SU-DHL-6 (cell line): ENCODE results near the gene MRPL21.

Experiments used
- H2AFZ ChIP-seq: fragments of 200-600 bp; sonication (generic); 2 replicates; pipeline ENCODE4 v1.6.1; 2014; ENCODE audit warnings: low read depth, mild to moderate bottlenecking, moderate library complexity, mixed read lengths, antibody characterized with exemption, low read length; ENCODE audit not compliant: severe bottlenecking
- H3F3A ChIP-seq: fragments of 200-600 bp; shearing (Covaris generic); 2 replicates; pipeline ENCODE4 v1.6.0; 2016; ENCODE audit warnings: antibody characterized with exemption, mild to moderate bottlenecking; ENCODE audit not compliant: insufficient read depth
- H3K27ac ChIP-seq: fragments of 200-600 bp; sonication (generic); 2 replicates; pipeline ENCODE4 v1.5.1; 2016; ENCODE audit warnings: low read depth, mild to moderate bottlenecking, low read length, moderate library complexity, mixed read lengths
- H3K27me3 ChIP-seq: fragments of 200-600 bp; sonication (generic), shearing (Covaris generic); 2 replicates; pipeline ENCODE4 v1.6.0; 2014; ENCODE audit warnings: mild to moderate bottlenecking, low read length
- H3K36me3 ChIP-seq: fragments of 200-600 bp; sonication (generic); 2 replicates; pipeline ENCODE4 v1.6.1; 2014; ENCODE audit warnings: mild to moderate bottlenecking, low read length, mixed read lengths
- H3K4me2 ChIP-seq: fragments of 300-600, 200-600 bp; shearing (Covaris generic), sonication (generic); 2 replicates; pipeline ENCODE4 v1.6.0; 2014; ENCODE audit warnings: low read length, low read depth, mild to moderate bottlenecking; ENCODE audit not compliant: poor library complexity, severe bottlenecking
- H3K4me3 ChIP-seq: fragments of 200-600 bp; sonication (generic); 2 replicates; pipeline ENCODE4 v1.5.1; 2014; ENCODE audit warnings: antibody characterized with exemption, low read length, mild to moderate bottlenecking, mixed read lengths; ENCODE audit not compliant: insufficient read depth, poor library complexity, severe bottlenecking
- H3K79me2 ChIP-seq: fragments of 200-600 bp; sonication (generic); 2 replicates; pipeline ENCODE4 v1.6.1; 2014; ENCODE audit warnings: mild to moderate bottlenecking, low read length, moderate library complexity; ENCODE audit not compliant: insufficient read depth
- H3K9ac ChIP-seq: fragments of 200-600 bp; sonication (generic); 2 replicates; pipeline ENCODE4 v1.7.0; 2014; ENCODE audit warnings: mild to moderate bottlenecking, low read length
- H3K9me2 ChIP-seq: fragments of 200-600 bp; sonication (generic); replicated peaks from 2 replicates; pipeline ENCODE4 v1.6.1; 2014; ENCODE audit warnings: low read length; ENCODE audit not compliant: insufficient read depth
- H3K9me3 ChIP-seq: fragments of 200-600 bp; sonication (generic); 2 replicates; pipeline ENCODE4 v1.6.1; 2014; ENCODE audit warnings: low read length, mixed read lengths; ENCODE audit not compliant: insufficient read depth
- H4K20me1 ChIP-seq: fragments of 200-600 bp; sonication (generic); 2 replicates; pipeline ENCODE4 v1.6.1; 2014; ENCODE audit warnings: low read depth, mild to moderate bottlenecking, antibody characterized with exemption, low read length, moderate library complexity, mixed read lengths
- EZH2phosphoT487 ChIP-seq: fragments of 200-600 bp; sonication (generic), shearing (Covaris generic); conservative IDR thresholded peaks from 2 replicates; pipeline ENCODE4 v1.6.1; 2018; ENCODE audit warnings: mild to moderate bottlenecking, antibody characterized with exemption, low read length, moderate library complexity, mixed read lengths
- TF ChIP-seq, protein P1 (sequence below): fragments of 200-600 bp; sonication (generic); IDR thresholded peaks from one replicate; pipeline ENCODE4 v1.5.1; 2017; ENCODE audit warnings: antibody characterized with exemption, mild to moderate bottlenecking, low read length, moderate library complexity; ENCODE audit not compliant: insufficient read depth, poor library complexity, severe bottlenecking

Gene MRPL21

DNA sequence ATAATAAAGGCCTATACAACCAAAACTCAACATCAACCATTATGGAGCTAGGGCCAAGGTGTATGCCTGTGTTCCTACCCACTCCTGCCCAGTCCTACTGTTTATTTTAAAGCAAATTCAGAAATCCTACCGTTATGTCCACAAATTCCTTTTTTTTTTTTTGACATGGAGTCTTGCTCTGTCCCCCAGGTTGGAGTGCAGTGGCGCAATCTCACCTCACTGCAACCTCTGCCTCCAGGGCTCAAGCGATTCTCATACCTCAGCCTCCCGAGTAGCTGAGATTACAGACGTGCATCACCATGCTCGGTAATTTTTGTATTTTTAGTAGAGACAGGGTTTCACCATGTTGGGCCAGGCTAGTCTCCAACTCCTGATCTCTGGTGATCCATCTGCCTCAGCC, 58.8 kb downstream of the MRPL21 start:
- Histone ChIP-seq H3K27ac (no peak overlapping the region), H3K79me2 (no peaks in the 10 kb centered on the region), H3F3A (peaks cover 8% of the 10 kb centered on the region), H3K9me3 (no peaks in the 10 kb centered on the region), H3K36me3 (no peaks in the 10 kb centered on the region), H3K4me3 (no peak overlapping the region), H3K9me2 (no peaks in the 10 kb centered on the region), H3K27me3 (no peaks in the 10 kb centered on the region), H3K4me2 (no peak overlapping the region), H2AFZ (no peak overlapping the region), H3K9ac (no peak overlapping the region), H4K20me1 (no peaks in the 10 kb centered on the region)
- TF ChIP-seq, protein P1, sequence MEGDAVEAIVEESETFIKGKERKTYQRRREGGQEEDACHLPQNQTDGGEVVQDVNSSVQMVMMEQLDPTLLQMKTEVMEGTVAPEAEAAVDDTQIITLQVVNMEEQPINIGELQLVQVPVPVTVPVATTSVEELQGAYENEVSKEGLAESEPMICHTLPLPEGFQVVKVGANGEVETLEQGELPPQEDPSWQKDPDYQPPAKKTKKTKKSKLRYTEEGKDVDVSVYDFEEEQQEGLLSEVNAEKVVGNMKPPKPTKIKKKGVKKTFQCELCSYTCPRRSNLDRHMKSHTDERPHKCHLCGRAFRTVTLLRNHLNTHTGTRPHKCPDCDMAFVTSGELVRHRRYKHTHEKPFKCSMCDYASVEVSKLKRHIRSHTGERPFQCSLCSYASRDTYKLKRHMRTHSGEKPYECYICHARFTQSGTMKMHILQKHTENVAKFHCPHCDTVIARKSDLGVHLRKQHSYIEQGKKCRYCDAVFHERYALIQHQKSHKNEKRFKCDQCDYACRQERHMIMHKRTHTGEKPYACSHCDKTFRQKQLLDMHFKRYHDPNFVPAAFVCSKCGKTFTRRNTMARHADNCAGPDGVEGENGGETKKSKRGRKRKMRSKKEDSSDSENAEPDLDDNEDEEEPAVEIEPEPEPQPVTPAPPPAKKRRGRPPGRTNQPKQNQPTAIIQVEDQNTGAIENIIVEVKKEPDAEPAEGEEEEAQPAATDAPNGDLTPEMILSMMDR = no peak
- no peak for TF ChIP-seq EZH2phosphoT487

DNA sequence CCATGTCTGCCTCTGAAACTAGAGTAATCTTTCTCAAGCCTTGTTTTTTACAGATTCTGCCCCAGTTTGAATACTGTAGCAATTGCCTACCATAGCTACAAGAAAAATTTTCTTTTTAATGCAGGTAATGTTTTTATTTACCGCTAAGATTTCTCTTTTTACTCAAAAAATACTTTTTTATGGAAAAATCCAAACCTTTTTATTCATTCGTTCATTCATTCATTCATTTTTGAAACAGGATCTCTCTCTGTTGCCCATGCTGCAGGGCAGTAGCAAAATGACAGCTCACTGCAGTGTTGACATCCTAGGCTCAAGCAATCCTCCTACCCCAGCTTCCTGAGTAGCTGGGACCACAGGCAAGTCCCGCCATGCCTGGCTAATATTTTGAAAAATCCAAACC, 59.3 kb downstream of the MRPL21 start:
- Histone ChIP-seq H3K4me3 (no peak overlapping the region), H3K27me3 (no peaks in the 10 kb centered on the region)

DNA sequence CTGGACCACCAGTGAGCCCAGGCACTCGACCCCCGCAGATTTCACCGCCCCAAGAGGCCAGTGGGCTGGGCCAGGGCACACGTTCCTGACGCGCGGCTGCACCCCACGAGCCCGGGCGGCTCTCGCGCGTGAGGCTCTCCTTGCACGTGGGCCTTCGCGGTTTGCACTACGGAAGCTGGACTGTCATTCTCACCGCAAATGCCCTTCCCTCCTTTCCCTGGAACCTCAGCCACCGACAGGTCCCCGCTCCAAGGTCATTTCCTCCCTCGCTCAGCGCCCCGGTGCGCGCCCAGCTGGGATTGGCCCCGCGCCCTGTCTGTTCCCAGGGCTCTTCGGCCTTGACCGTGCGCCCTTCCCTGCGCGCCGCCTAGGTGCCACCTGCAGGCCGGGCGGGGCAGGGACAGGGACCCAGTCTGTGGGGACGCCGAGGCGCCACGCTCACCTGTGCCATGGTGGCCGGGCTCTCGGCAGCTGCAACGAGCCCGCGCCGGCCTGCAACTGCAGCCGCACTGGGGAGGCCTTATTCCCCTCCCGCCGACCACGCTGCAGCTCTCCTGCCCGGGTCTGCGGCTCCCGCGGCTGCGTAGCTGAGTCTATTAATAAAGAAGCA, 59.8 kb downstream of the MRPL21 start:
- Histone ChIP-seq H3K27ac (no peak overlapping the region), H3K79me2 (no peaks in the 10 kb centered on the region), H3K4me2 (peak overlapping the region; percentile 94), H3K27me3 (no peaks in the 10 kb centered on the region), H3K9me2 (no peaks in the 10 kb centered on the region), H3K9ac (no peak overlapping the region), H4K20me1 (no peaks in the 10 kb centered on the region), H3K9me3 (no peaks in the 10 kb centered on the region), H3K4me3 (peak overlapping the region; percentile 2), H3K36me3 (no peaks in the 10 kb centered on the region), H2AFZ (peak overlapping the region; percentile 43), H3F3A (peaks cover 13% of the 10 kb centered on the region)
- TF ChIP-seq EZH2phosphoT487 = no peak
- TF ChIP-seq, protein P1 = peak; percentile 58

More for the DNA sequence above, 59.3 kb downstream of the MRPL21 start:
- no peaks in the 10 kb centered on the region for H3K9me3 ChIP-seq
- H3K27ac ChIP-seq = no peak overlapping the region
- no peak for TF ChIP-seq EZH2phosphoT487
- TF ChIP-seq, protein P1 = no peak
- H3K36me3 ChIP-seq = no peaks in the 10 kb centered on the region
- no peaks in the 10 kb centered on the region for H3K9me2 ChIP-seq
- H3K9ac ChIP-seq = no peak overlapping the region
- H3K4me2 ChIP-seq = peak overlapping the region; percentile 94
- peaks cover 11% of the 10 kb centered on the region for H3F3A ChIP-seq
- H4K20me1 ChIP-seq = no peaks in the 10 kb centered on the region
- no peaks in the 10 kb centered on the region for H3K79me2 ChIP-seq
- H2AFZ ChIP-seq = peak overlapping the region; percentile 43
